MM.1S (cell line): Measurements from ENCODE around the gene FSIP1.

Experiments
- DNase-seq: peaks from one replicate; pipeline ENCODE4 v3.0.0-alpha.2; 2015
- H2AFZ ChIP-seq: fragments of 300-600 bp; sonication (generic); 2 replicates; pipeline ENCODE4 v1.6.0; 2016; ENCODE audit warnings: antibody characterized with exemption, low read length
- H3F3A ChIP-seq: fragments of 300-600 bp; sonication (generic); 2 replicates; pipeline ENCODE4 v1.6.1; 2016; ENCODE audit warnings: mild to moderate bottlenecking, antibody characterized with exemption, low read length, moderate library complexity, mixed read lengths; ENCODE audit not compliant: insufficient read depth
- H3K27ac ChIP-seq: fragments of 300-600 bp; sonication (generic); 2 replicates; pipeline ENCODE4 v1.5.1; 2016; ENCODE audit warnings: mild to moderate bottlenecking, low read length
- H3K27me3 ChIP-seq: fragments of 300-600 bp; sonication (generic); replicated peaks from 2 replicates; pipeline ENCODE4 v1.6.0; 2016; ENCODE audit warnings: low read length; ENCODE audit not compliant: insufficient read depth
- H3K36me3 ChIP-seq: fragments of 300-600 bp; sonication (generic); replicated peaks from 2 replicates; pipeline ENCODE4 v1.6.1; 2016; ENCODE audit warnings: mild to moderate bottlenecking, low read length, mixed read lengths; ENCODE audit not compliant: insufficient read depth
- H3K4me1 ChIP-seq: fragments of 300-600 bp; sonication (generic); 2 replicates; pipeline ENCODE4 v1.6.1; 2016; ENCODE audit warnings: low read length, mixed read lengths
- H3K4me2 ChIP-seq: fragments of 300-600 bp; sonication (generic); 2 replicates; pipeline ENCODE4 v1.6.0; 2016; ENCODE audit warnings: low read depth, low read length
- H3K4me3 ChIP-seq: fragments of 300-600 bp; sonication (generic); 2 replicates; pipeline ENCODE4 v1.5.1; 2016; ENCODE audit warnings: low read length, mixed read lengths
- H3K79me2 ChIP-seq: fragments of 300-600 bp; sonication (generic); 2 replicates; pipeline ENCODE4 v1.6.1; 2016; ENCODE audit warnings: mixed run types, low read length, mixed read lengths
- H3K9ac ChIP-seq: fragments of 300-600 bp; sonication (generic); 2 replicates; pipeline ENCODE4 v1.6.1; 2016; ENCODE audit warnings: low read length, mixed read lengths
- H3K9me2 ChIP-seq: fragments of 300-600 bp; sonication (generic); replicated peaks from 2 replicates; pipeline ENCODE4 v1.6.1; 2016; ENCODE audit warnings: mild to moderate bottlenecking, low read length, mixed read lengths; ENCODE audit not compliant: insufficient read depth
- H3K9me3 ChIP-seq: fragments of 300-600 bp; sonication (generic); replicated peaks from 2 replicates; pipeline ENCODE4 v1.6.1; 2016; ENCODE audit warnings: mild to moderate bottlenecking, low read length, mixed read lengths; ENCODE audit not compliant: insufficient read depth
- H4K20me1 ChIP-seq: fragments of 300-600 bp; sonication (generic); 2 replicates; pipeline ENCODE4 v1.6.1; 2016; ENCODE audit warnings: mild to moderate bottlenecking, low read length, moderate library complexity, mixed read lengths; ENCODE audit not compliant: insufficient read depth
- CTCF ChIP-seq: fragments of 300-600 bp; sonication (generic); IDR thresholded peaks from 2 replicates; pipeline ENCODE4 v1.5.1; 2016; ENCODE audit warnings: antibody characterized with exemption, low read length, mixed read lengths
- EZH2 ChIP-seq: fragments of 300-600 bp; sonication (generic); optimal IDR thresholded peaks from 2 replicates; pipeline ENCODE3; 2017; ENCODE audit warnings: low read depth, mild to moderate bottlenecking, antibody characterized with exemption, low read length, mixed read lengths
- EZH2phosphoT487 ChIP-seq: fragments of 300-600 bp; sonication (generic); IDR thresholded peaks from 2 replicates; pipeline ENCODE4 v1.6.1; 2018; ENCODE audit warnings: antibody characterized with exemption, low read length

FSIP1 gene

GRCh38 chr15:39826975-39827374 is 44.3 kb upstream of the FSIP1 start:
- Histone ChIP-seq H3K4me2 (no peak overlapping the region), H3F3A (no peaks in the 10 kb centered on the region), H3K9me3 (no peaks in the 10 kb centered on the region), H3K79me2 (no peaks in the 10 kb centered on the region), H3K36me3 (no peaks in the 10 kb centered on the region), H3K9ac (no peak overlapping the region), H3K4me3 (no peak overlapping the region), H3K27ac (no peak overlapping the region), H4K20me1 (no peaks in the 10 kb centered on the region), H2AFZ (no peak overlapping the region), H3K27me3 (no peaks in the 10 kb centered on the region), H3K9me2 (no peaks in the 10 kb centered on the region), H3K4me1 (no peaks in the 10 kb centered on the region)
- DNase-seq: no peak
- no peak for TF ChIP-seq CTCF
- no peak for TF ChIP-seq EZH2phosphoT487
- TF ChIP-seq EZH2: no peak

- TF ChIP-seq EZH2phosphoT487: no peak
- no peak for TF ChIP-seq CTCF
- TF ChIP-seq EZH2: no peak
- H3K9me2 ChIP-seq: no peaks in the 10 kb centered on the region
- H3K79me2 ChIP-seq: no peaks in the 10 kb centered on the region
- no peaks in the 10 kb centered on the region for H3F3A ChIP-seq
- H3K4me3 ChIP-seq: no peak overlapping the region
- no peak overlapping the region for H3K4me2 ChIP-seq
- H3K9ac ChIP-seq: no peak overlapping the region
- no peak overlapping the region for H2AFZ ChIP-seq
- no peak overlapping the region for H3K27ac ChIP-seq
- no peaks in the 10 kb centered on the region for H3K36me3 ChIP-seq
- no peak for DNase-seq
- H4K20me1 ChIP-seq: no peaks in the 10 kb centered on the region
- no peaks in the 10 kb centered on the region for H3K27me3 ChIP-seq
- H3K9me3 ChIP-seq: no peaks in the 10 kb centered on the region
- no peaks in the 10 kb centered on the region for H3K4me1 ChIP-seq
Measured at GRCh38 chr15:39823634-39824033, 41.0 kb upstream of the FSIP1 start.

GRCh38 chr15:39820050-39820602 is 37.5 kb upstream of the FSIP1 start:
- no peak for DNase-seq
- H3K27me3 ChIP-seq: no peaks in the 10 kb centered on the region
- H3K9ac ChIP-seq: no peak overlapping the region
- H3K9me2 ChIP-seq: no peaks in the 10 kb centered on the region
- TF ChIP-seq EZH2phosphoT487 (no peak), EZH2 (no peak), CTCF (no peak)
- no peak overlapping the region for H3K27ac ChIP-seq
- no peaks in the 10 kb centered on the region for H3K9me3 ChIP-seq
- H3K79me2 ChIP-seq: no peaks in the 10 kb centered on the region
- H4K20me1 ChIP-seq: no peaks in the 10 kb centered on the region
- no peak overlapping the region for H3K4me2 ChIP-seq
- no peak overlapping the region for H2AFZ ChIP-seq
- no peak overlapping the region for H3K4me3 ChIP-seq
- H3K36me3 ChIP-seq: no peaks in the 10 kb centered on the region
- no peaks in the 10 kb centered on the region for H3K4me1 ChIP-seq
- no peaks in the 10 kb centered on the region for H3F3A ChIP-seq
